ENCODE results near the gene ZNF232.
"Not testable (repeated sequence)": the region's sequence is repeated elsewhere in the genome, so short reads cannot be mapped to it uniquely, and the experiment has no call there.

Gene ZNF232

DNA sequence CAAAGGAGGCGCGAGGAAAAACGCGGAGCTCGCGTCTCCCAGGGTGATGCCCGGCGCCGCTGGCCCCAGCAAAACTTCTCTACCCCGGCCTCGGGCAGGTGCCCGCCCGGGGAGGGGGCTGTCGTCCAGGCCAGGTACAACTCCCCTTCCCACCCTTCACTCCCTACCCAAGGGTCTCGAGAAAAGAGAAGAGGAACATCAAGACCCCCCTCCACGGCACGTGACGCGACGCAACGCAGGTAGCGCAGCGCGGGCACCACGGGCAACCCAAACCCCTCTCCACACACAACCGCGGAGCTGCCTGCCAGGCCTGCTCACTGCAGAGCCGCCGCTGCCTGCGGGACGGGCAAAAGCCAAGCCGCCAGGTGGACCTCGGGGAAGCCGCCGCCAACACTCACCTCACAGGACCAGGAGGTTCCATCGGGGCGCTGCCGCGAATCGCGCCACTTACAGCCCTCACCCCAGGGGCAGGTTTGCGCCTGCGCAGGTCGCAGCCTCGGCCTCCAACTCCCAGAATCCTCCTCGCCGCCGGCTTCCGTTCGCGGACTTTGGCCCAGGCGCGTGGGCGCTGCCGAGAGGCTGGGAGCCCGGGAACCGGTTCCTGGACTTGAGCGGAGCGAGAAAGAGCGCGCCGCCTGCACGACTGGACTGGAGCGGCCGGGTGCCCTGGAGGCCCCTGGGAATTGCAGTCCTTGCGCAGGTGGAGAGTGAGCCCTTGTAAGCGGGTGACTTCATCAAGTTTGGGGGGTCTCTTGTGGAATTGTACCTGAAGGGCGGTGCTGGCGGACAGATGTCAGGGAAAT lies at the start of gene ZNF232:
TSS of gene ZNF232 (minus strand) at position 477 of the 803 bp plus-strand sequence. CDS start at position 421, 56 bp downstream.
- peak; percentile 81 for DNase-seq (ENCODE audit: low read depth)

DNA sequence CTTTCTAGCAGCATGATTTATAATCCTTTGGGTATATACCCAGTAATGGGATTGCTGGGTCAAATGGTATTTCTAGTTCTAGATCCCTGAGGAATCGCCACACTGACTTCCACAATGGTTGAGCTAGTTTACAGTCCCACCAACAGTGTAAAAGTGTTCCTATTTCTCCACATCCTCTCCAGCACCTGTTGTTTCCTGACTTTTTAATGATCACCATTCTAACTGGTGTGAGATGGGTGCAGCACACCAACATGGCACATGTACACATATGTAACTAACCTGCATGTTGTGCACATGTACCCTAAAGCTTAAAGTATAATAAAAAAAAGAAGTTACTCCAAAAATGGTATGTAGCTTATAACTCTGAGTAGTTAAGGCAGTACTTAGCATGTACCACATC lies 49.0 kb upstream of the ZNF232 start:
- DNase-seq (ENCODE audit: low read depth) = not testable (repeated sequence)

DNA sequence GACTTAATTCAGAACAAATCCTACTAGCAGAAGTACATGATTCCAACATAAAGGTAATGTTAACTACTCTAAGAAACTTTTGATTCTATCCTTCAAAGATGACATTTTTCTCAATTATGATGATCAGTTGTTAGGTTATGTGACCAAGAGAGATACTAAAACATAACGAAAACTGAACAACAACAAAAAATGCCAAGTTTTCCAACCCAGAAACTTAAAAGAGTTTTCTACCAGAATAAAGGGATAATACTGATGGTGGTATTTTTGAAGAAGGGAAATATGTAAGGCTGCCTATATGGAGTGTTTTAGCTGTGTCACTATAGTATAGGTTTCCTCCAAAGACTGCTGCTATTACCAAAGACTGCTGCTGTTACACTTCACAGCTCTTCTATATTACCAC lies 34.4 kb upstream of the ZNF232 start:
- DNase-seq (ENCODE audit: low read depth) = not testable (repeated sequence)

DNA sequence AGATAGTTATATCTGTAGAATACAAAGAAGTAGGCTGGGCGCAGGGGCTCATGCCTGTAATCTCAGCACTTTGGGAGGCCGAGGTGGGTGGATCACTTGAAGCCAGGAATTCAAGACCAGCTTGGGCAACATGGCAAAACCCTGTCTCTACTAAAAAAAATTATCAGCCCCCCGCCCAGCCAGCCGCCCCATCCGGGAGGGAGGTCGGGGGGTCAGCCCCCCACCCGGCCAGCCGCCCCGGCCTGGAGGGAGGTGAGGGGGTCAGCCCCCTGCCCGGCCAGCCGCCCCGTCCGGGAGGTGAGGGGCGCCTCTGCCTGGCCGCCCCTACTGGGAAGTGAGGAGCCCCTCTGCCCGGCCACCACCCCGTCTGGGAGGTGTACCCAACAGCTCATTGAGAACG lies 31.2 kb upstream of the ZNF232 start:
- DNase-seq (ENCODE audit: low read depth) = not testable (repeated sequence)

DNA sequence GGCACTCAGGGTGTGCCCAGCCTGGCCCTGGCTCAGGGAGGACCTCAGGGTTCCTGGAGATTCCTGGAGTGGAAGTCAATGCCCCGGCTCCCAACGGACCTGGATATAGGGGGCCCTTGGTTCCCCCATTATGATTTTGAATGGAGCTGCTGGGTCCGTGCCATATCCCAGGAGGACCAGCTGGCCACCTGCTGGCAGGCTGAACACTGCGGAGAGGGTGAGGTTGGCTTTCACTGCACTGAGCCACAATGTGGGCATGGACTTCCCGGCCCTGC lies 27.7 kb upstream of the ZNF232 start:
- no peak for DNase-seq (ENCODE audit: low read depth)

DNA sequence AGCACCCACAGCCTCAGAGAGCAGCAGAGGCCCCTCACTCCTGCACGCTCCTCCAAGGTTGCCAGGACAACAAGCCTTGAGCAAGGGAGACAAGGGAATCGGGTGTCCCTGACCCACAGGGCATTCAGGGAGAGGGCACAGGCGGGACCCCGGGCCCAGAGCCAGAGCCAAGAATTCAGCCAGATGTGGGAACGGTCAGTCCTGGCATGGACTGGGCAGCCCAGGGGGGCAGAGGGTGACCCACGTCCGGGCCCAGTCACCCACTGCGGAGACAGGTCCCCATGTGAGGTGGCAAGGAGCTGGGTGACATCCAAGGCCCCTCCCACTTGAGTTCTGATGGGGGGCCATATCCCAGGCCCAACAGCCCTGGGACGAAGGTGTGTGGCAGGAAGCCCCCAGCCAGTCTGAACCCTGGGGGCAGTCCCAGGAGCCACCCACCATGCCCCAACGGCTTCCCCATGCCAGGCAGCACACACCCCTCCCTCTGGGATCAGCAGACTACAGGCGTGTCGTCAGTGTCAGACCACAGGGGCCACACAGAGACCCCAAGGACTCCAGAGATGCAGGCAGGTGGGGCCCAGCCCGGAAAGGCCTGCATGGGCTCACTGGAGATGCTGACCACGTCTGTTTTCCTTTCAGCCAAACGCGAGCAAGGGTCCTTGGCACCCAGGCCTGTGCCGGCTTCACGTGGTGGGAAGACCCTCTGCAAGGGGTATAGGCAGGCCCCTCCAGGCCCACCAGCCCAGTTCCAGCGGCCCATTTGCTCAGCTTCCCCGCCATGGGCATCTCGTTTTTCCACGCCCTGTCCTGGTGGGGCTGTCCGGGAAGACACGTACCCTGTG lies 27.2 kb upstream of the ZNF232 start:
- DNase-seq (ENCODE audit: low read depth) = no peak

DNA sequence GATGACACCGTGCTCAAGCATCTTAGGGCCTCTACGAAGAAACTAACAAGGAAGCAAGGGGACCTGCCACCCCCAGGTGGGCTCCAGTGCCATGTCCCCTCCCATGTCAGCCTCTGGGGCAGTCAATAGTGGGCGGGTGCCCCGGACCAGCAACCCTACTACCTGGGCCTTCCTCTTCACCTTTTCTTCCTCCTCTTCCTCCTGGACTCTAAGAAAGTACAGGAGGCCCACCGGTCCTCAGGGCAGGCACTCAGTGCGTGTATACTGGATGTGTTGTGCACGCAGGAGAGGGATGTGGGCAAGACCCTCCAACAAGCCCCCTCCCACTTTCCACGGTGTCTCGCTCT lies 26.5 kb upstream of the ZNF232 start:
- DNase-seq (ENCODE audit: low read depth) = not testable (repeated sequence)

DNA sequence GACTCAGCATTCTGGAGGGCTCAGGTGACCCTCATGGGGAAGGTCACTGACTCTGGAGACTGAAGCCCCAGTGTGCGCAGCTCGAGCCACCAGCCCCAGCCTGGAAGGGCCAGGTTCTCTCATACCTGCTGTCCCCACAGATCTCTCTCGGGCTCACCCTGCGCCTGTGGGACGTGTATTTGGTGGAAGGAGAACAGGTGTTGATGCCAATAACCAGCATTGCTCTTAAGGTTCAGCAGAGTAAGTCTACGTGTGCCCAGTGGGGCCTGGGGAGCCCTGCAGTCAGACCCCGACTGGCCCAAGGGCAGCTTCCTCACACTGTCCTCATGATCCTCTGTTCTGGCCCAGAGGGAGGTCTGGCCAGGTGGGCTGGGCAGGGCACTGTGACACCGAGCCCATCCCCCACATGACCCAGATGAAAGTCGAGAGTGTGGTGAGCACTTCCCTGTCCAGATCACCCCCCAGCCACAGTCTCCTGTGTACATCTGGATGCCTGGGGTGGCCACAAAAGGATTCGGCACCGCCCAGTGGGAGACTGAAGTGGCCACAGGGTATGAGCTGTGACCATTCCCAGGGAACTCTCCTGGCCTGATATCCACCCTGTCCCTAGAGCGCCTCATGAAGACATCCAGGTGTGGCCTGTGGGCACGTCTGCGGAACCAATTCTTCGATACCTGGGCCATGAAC lies 26.0 kb upstream of the ZNF232 start:
- not testable (repeated sequence) for DNase-seq (ENCODE audit: low read depth)

DNA sequence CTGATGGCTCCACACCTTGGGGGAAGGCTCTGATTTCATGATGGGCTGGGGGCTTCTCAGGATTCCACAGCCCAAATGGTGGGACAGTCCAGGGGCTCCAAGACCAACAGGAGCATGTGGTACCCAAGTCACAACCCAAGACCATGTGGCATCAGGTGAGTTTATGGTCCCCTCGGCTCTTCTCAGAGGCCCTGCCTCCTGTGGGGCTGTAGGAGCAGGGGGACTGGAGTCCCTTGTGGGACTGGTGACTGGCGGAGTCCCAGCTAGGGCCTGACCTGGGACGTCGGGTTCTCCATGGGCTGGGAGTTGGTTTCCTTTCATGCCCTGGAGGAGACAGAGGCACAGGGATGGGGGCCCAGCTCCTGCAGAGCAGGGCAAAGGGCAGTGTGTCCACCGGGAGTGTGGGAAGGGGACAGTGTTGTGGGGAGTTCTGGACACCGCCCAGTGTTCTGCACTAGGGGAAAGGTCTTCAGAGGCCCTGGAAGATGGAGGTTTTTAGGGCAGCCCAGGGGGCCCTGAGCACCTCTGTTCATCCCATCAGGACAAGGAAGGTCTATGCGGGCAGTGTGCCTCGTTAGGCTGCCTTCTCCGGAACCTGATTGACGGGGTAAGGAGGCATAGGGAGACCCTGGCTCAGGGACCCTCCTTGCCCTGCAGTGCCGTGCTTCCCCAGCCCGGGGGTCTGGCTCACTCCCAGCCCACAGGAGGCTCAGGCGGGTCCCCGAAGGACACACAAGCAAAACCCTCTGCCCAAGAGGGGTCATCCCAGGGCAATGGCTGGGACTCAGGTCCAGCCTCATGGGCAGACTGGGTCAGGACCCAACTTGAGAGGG lies 25.1 kb upstream of the ZNF232 start:
- DNase-seq (ENCODE audit: low read depth) = not testable (repeated sequence)

DNA sequence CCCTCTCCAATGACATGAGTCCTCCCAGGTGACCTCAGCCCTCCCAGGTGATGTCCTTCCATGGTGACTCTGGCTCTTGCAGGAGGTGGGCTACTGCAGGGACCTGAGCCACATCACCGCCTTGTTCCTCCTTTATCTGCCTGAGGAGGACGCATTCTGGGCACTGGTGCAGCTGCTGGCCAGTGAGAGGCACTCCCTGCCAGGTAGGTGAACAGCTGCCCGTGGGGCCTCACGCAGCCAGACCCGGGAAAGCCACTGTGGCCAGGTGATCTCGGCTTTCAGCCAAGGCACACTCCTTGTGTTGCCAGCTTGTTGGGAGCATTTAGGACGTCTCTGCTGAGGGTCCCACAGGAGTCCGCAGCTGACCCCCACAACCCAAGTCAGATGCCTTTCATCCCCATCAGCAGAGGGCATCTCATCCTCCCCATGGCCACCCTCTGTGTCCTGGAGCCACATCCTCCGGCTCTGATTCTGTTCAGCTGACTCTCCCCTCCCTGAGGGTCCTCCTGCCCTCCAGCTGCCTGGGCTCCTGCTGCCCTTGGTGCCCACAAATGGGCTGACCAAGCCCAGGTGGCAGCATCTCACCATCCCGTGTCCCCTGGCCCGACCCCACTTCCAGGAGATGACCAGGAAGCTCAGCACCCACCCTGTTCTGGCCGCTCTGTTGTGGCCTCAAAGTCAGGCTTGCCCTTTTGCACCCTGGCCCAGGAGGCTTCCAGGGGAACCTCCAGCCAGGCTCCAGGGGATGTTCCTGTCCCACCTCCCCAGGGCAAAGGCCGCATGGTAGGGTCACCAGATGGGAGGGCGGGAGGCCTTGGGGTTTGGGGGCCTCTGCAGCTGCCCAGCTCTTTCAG lies 24.3 kb upstream of the ZNF232 start:
- DNase-seq (ENCODE audit: low read depth) = no peak

DNA sequence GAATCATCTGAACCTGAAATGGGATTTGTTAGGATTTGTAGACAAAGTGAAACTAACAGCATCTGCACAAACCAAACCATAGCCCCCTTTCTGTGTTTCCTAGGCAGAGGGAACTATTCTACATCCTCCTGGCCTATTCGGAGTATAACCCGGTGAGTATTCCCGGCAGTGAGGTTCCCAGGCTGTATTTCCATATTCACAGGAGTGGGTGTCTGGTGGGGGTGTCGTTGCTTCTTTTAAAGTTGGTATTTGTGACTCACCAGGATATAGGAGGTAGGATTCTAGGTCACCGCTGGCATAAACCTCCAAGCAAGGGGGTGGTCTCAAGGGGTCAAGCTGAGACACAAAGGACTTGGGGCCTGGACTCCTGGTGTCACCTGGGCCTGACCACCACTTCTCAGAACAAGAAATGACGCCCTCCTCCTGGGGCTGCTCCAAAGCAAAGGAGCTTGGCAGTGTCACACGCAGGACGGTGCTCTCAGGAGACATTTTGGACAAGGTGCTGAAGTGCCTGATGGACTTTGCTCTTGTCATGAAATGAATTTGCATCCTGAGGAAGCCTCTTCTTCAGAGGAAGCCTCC lies 23.5 kb upstream of the ZNF232 start:
- not testable (repeated sequence) for DNase-seq (ENCODE audit: low read depth)

DNA sequence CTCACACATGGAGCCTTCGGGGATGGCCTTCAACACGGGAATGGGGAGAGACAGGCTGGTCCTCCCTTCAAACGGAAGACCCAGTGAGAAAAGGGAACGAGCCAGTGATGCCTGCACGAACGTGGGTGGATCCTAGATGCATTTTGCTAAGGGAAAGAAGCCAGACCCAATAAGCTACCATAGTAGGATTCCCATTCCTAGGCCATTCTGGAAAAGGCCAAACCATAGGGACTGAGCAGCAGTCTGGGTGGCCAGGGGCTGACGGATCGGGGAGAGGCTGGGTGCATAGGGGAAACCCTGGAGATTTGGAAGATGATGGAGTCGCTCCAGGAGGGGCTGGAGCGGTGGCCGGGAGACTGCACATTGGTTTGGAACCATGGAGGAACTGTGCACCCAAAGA lies 22.9 kb upstream of the ZNF232 start:
- not testable (repeated sequence) for DNase-seq (ENCODE audit: low read depth)

DNA sequence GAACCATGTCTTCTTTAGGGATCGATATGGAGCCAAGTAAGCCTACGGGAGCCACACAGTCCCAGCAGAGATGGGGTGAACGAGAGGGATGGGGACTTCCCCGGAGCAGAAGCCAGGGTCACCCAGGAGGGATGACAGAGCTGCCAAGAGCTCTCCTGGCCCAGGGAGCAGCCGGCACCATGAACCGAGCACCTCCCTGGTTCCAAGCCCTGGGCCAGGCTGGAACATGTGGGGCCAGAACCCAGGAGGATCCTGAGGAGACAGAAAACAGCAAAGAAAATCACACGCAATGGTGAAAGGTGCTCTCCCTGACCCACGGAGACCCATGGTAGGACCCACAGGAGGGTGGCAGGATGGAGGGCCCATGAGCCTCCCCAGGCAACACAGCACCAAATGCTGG lies 22.3 kb upstream of the ZNF232 start:
- DNase-seq (ENCODE audit: low read depth) = not testable (repeated sequence)

DNA sequence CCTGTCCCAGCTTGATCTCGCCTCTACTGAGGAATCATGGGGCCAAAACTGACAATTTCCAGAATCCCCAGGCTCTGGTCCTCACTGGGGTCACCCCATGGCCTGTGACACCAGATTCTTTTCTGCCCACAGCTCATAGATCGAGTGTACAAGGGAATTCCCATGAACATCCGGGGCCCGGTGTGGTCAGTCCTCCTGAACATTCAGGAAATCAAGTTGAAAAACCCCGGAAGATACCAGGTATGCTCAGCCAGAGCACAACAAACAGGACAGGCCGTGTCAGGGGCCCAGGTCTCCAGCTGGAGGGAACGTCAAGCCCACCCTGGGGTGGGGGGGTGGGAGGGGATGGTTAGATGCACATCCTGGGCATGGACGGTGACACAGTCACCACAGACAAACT lies 21.6 kb upstream of the ZNF232 start:
- no peak for DNase-seq (ENCODE audit: low read depth)

DNA sequence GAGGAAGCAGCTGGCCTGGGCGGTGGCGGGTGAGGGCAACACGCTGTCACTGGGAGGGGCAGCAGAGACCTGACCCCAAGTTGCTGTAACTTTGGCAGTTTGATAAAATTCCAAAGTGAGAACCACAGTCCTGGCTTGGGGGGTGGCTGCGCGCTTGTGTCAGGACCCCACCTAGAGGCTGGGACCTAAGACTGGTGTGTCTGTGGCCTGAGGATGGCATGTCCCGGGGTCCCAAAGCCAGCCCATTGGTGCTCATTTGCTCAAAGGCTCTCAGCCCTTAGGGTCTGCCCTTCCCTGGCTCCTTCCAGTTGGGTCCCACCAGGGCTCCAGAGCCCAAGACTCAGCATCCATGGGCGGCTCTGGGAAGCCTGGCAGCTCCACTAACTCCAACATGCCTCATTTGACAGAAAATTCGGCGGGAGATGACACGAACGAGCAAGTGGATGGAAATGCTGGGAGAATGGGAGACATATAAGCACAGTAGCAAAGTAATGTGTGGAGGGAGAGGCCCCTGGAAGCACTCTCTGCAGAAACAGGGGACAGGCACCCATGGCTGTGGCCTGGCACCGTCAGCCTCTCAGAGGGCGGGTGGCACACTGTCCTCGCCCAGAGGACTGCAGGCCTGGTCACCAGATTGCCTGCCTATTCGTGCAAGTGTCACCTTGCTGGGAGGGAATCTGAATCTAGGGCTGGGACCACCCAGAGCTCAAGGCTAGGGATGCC lies 21.0 kb upstream of the ZNF232 start:
- DNase-seq (ENCODE audit: low read depth) = not testable (repeated sequence)

DNA sequence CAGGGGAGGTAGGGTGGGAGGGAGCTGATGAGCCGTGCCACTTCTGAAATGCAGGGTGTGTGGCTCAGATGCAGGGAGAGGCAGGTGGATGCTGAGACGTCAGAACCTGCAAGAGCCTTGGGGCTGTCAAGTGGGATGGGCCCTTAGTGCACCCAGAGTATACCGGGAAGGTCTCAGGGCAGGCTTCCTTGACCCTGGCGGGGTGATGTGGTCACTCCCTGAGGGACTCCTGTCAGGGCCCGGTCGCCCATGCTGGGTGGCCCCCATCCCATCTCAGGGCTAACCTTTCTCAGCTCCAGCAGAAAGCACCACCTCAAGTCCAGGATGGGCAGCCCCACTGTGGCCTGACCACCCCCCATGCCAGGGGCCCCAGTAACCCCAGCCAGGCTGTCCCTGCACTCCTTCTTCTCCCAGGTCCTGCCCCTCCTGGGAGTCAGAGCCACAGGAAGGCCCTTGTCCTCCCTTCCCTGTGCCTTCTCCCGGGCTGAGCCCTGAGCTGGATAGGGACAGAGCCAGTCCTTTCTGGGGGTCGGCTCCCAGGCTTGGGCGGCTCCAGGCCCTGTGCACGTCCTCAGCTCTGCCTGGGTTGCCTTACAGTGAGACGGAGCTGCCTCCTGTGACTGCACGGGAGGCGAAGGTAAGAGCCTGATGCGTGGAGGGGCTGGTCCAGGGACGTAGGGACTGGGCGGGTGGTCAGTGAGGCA lies 20.3 kb upstream of the ZNF232 start:
- DNase-seq (ENCODE audit: low read depth) = not testable (repeated sequence)

DNA sequence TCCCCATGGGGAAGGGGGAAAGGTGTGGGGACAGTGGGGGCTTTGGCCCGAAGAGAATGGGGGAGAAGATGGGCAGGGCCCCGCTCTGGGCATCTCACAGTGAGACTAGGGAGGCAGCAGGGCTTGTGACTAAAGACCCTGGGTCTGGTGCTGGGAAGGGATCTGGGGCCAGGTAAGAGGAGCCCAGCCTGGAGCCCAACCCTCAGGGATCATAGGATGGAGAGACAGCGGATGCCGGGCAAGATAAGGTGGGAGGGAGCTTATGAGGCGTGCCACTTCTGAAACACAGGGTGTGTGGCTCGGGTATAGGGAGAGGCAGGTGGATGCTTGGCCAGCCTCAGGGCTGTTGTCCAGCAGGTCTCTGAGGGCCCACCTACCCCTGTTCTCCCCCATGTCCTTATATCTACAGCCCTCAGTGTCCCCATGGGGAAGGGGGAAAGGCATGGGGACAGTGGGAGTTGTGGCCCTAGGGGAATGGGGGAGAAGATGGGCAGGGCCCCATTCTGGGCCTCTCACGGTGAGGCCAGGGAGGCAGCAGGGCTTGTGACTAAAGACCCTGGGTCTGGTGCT lies 19.6 kb upstream of the ZNF232 start:
- DNase-seq (ENCODE audit: low read depth) = no peak

DNA sequence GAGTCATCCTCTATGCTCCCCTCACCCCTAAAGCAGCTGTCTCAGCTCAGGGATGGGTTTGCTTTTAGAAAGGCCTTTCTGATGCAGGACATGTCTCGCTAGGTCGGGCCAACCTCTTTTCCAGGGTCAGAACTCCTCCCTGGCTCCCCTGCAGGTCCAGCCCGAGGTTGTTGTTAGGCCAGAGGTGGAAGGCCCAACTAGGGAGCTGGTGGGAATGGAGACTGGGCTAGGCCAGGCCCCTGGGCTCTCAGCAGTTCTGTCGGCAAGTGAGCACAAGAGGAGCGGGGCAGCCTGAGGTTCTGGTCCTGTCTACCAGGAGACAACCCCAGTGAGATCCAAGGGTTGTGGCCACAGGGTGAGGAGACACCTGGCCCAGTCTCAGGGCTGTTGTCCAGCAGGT lies 19.0 kb upstream of the ZNF232 start:
- not testable (repeated sequence) for DNase-seq (ENCODE audit: low read depth)

DNA sequence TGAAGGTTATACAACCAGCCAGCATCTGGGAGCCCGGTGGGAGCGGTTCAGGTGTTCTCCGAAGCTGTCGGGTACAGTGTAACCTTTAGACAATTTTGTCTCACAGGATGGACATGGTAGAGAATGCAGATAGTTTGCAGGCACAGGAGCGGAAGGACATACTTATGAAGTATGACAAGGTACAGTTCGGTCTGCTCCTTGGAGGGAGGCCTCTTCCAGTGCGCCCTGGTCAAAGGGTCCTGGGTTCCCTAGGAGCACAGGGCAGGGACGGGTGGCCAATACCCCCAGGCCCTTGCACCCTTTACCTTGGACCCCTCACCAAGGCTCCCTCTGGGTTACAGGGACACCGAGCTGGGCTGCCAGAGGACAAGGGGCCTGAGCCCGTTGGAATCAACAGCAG lies 18.6 kb upstream of the ZNF232 start:
- not testable (repeated sequence) for DNase-seq (ENCODE audit: low read depth)

Measured in stimulated activated CD8-positive, alpha-beta memory T cell treated with anti-CD3 and anti-CD28 coated beads, Interleukin-7, amount 100 ng/mL, for 24 hours (primary cell).